Stomach (tissue), 9 donors: ENCODE results near the gene ALDH1L2. TPM values are rescaled to one million over a fixed set of nuclear protein-coding genes. Genes with fewer than 3 reads are reported as not detected.

Experiments used
- DNase-seq, 2 donors: peaks; one replicate each; pipeline versions ENCODE4 v3.0.0 to v3.0.0-alpha.2; 2013 to 2019
- H3K27ac ChIP-seq, 5 donors: fragments of 200-600 bp in 4 of 5; sonication (generic) in 4 of 5; one replicate each; pipeline ENCODE4 v1.5.1; 2013 to 2019; ENCODE audit warnings: mild to moderate bottlenecking in 1 of 5, moderate library complexity in 1 of 5
- H3K27me3 ChIP-seq, 3 donors: fragments of 200-600 bp; sonication (generic); one replicate each; pipeline ENCODE4 v1.5.1; 2017 to 2019; ENCODE audit warnings: mixed run types in 1 of 3
- H3K36me3 ChIP-seq, 4 donors: fragments of 200-600 bp; sonication (generic); 1 replicate in 3 of 4; 2 replicates in 1 of 4; pipeline ENCODE4 v1.5.1; 2016 to 2019
- H3K4me1 ChIP-seq, 4 donors: fragments of 200-600 bp; sonication (generic); one replicate each; pipeline ENCODE4 v1.5.1; 2016 to 2019
- H3K4me3 ChIP-seq, 4 donors: fragments of 200-600 bp; sonication (generic) in 3 of 4; one replicate each; pipeline ENCODE4 v1.5.1; 2016 to 2019; ENCODE audit warnings: mild to moderate bottlenecking in 1 of 4
- H3K9me3 ChIP-seq, 4 donors: fragments of 200-600 bp; sonication (generic); one replicate each; pipeline ENCODE4 v1.5.1; 2016 to 2019
- CTCF ChIP-seq, 7 experiments: fragments of 450-650 bp in 4 of 7; fragments of 200-600 bp in 3 of 7; sonication (generic) in 3 of 7; IDR thresholded peaks; one replicate each; pipeline ENCODE4 v1.5.1; 2016 to 2019; ENCODE audit warnings: antibody characterized with exemption in 7 of 7, control low read depth in 2 of 7, mild to moderate bottlenecking in 1 of 7
- EP300 ChIP-seq: sonication (generic); formaldehyde crosslinking; IDR thresholded peaks from one replicate; pipeline ENCODE4 v1.6.1; 2017; ENCODE audit warnings: antibody characterized with exemption
- POLR2A ChIP-seq, 4 donors: fragments of 450-650 bp; IDR thresholded peaks; one replicate each; pipeline ENCODE4 v1.6.1; 2016; ENCODE audit warnings: antibody characterized with exemption in 4 of 4, control low read depth in 2 of 4, mild to moderate bottlenecking in 1 of 4, moderate library complexity in 1 of 4
- POLR2AphosphoS5 ChIP-seq, 3 donors: sonication (generic); formaldehyde crosslinking; IDR thresholded peaks; one replicate each; pipeline ENCODE4 v1.6.1; 2016; ENCODE audit warnings: antibody characterized with exemption in 3 of 3
- WGBS, 5 donors: extraction: QIAGEN DNeasy Blood & Tissue Kit in 3 of 5; methylation state at CpG; one replicate each; pipeline versions ENCODE4 v1.1.5 to v1.1.7; 2013 to 2018; 5-methylcytosine and 5-hydroxymethylcytosine counted together
- intact Hi-C: fragments of 100-400 bp; cut with DNase I; formaldehyde crosslinking; loops from one replicate; pipeline ENCODE4 v1.15.1; 2023; ENCODE audit warnings: low total_unique reads
- polyA plus RNA-seq, 3 donors: library from polyadenylated mRNA; stranded (reverse); fragments of 200-250 nt; gene quantifications; one replicate each; pipeline ENCODE4 v1.2.3, GENCODE V29; 2013
- total RNA-seq, 5 donors: library from RNA; depleted of rRNA; stranded (reverse); fragments of >200 nt; gene quantifications; one replicate each; pipeline versions ENCODE4 v1.1.0 to v1.2.3, GENCODE V29; 2014 to 2016
- donor health status: healthy with polysubstance abuse.
- donor health status: Bipolar disorder and iron deficiency.
- donor health status: healthy.

ALDH1L2 gene
- total and polyA plus RNA-seq, 8 donors: 0.58 to 8.9 (median 1.7) TPM

- peak overlapping the region in 1 of 5 donors; percentile 16 for H3K27ac ChIP-seq
- no peaks in the 10 kb centered on the region for H3K36me3 ChIP-seq
- no peaks in the 10 kb centered on the region for H3K4me1 ChIP-seq
- H3K9me3 ChIP-seq: no peaks in the 10 kb centered on the region
- H3K4me3 ChIP-seq: no peak overlapping the region
- 81 to 92% (median 86%) methylated on average over 7 of the region's 7 CpGs for WGBS, 5 donors
- DNase-seq: peak in 1 of 2 donors; percentile 57
- no peak for TF ChIP-seq POLR2AphosphoS5 (IDR thresholded peaks at IDR 0.05)
- TF ChIP-seq EP300: no peak
- TF ChIP-seq CTCF (IDR thresholded peaks at IDR 0.05): no peak
- TF ChIP-seq POLR2A (IDR thresholded peaks at IDR 0.05): no peak
- H3K27me3 ChIP-seq: no peaks in the 10 kb centered on the region
- intact Hi-C loops: no loop called here
Measured at GRCh38 chr12:104974626-104975290, 109.5 kb downstream of the ALDH1L2 start.

- WGBS, 5 donors: 88 to 95% (median 93%) methylated on average over 5 of the region's 5 CpGs
- no peak overlapping the region for H3K4me3 ChIP-seq
Measured at GRCh38 chr12:104973250-104973649, 111.0 kb downstream of the ALDH1L2 start.

GRCh38 chr12:104971306-104971705, 113.0 kb downstream of the ALDH1L2 start:
- H3K27me3 ChIP-seq: no peaks in the 10 kb centered on the region
- no peaks in the 10 kb centered on the region for H3K9me3 ChIP-seq
- no peaks in the 10 kb centered on the region for H3K36me3 ChIP-seq
- no peak for DNase-seq
- 77 to 92% (median 82%) methylated on average over 5 of the region's 5 CpGs for WGBS, 5 donors
- TF ChIP-seq CTCF (IDR thresholded peaks at IDR 0.05) (no peak), POLR2A (IDR thresholded peaks at IDR 0.05) (no peak), POLR2AphosphoS5 (IDR thresholded peaks at IDR 0.05) (no peak), EP300 (no peak)
- no peaks in the 10 kb centered on the region for H3K4me1 ChIP-seq
- H3K27ac ChIP-seq: no peak overlapping the region
- intact Hi-C loops: no loop called here
- H3K4me3 ChIP-seq: no peak overlapping the region

More at GRCh38 chr12:104973250-104973649, 111.0 kb downstream of the ALDH1L2 start:
- intact Hi-C loops: no loop called here
- H3K27ac ChIP-seq: no peak overlapping the region
- TF ChIP-seq EP300 (no peak), POLR2AphosphoS5 (IDR thresholded peaks at IDR 0.05) (no peak), POLR2A (IDR thresholded peaks at IDR 0.05) (no peak), CTCF (IDR thresholded peaks at IDR 0.05) (no peak)
- H3K4me1 ChIP-seq: no peaks in the 10 kb centered on the region
- H3K9me3 ChIP-seq: no peaks in the 10 kb centered on the region
- H3K36me3 ChIP-seq: no peaks in the 10 kb centered on the region
- H3K27me3 ChIP-seq: no peaks in the 10 kb centered on the region
- no peak for DNase-seq

Other genes starting within 250 kb of the ALDH1L2 start
- gene SLC41A2, start 126.2 kb downstream of the ALDH1L2 start, total RNA-seq: 100 to 1,000 TPM in 4 of 5 donors, 10 to 100 TPM in 1; 26.8 to 208 (median 181) TPM
- 10 to 100 TPM in 2 of 3 donors, 1 to 10 TPM in 1; 5.4 to 23.2 (median 14.8) TPM for gene SLC41A2, start 126.2 kb downstream of the ALDH1L2 start, polyA plus RNA-seq
- gene NOPCHAP1, start 98.1 kb downstream of the ALDH1L2 start, total RNA-seq: 10 to 100 TPM in 1 of 5 donors, 1 to 10 TPM in 4; 2.6 to 29.8 (median 4.6) TPM
- gene NOPCHAP1, start 98.1 kb downstream of the ALDH1L2 start, polyA plus RNA-seq: 10 to 100 TPM; 14.2 to 18.1 (median 15.9) TPM
- 100 to 1,000 TPM in 2 of 5 donors, 10 to 100 TPM in 3; 25.7 to 128 (median 83.1) TPM for gene WASHC4, start 23.3 kb upstream of the ALDH1L2 start, total RNA-seq
- gene WASHC4, start 23.3 kb upstream of the ALDH1L2 start, polyA plus RNA-seq: 1 to 10 TPM; 6.1 to 9.1 (median 7.5) TPM
- 100 to 1,000 TPM in 1 of 5 donors, 10 to 100 TPM in 4; 43.4 to 407 (median 69.0) TPM for gene APPL2, start 151.7 kb upstream of the ALDH1L2 start, total RNA-seq
- 10 to 100 TPM; 15.9 to 39.0 (median 16.9) TPM for gene APPL2, start 151.7 kb upstream of the ALDH1L2 start, polyA plus RNA-seq
- 10 to 100 TPM in 3 of 5 donors, 1 to 10 TPM in 1, not detected in 1; 4.9 to 43.7 (median 35.3) TPM for gene C12orf75, start 246.2 kb upstream of the ALDH1L2 start, total RNA-seq
- gene C12orf75, start 246.2 kb upstream of the ALDH1L2 start, polyA plus RNA-seq: 100 to 1,000 TPM in 2 of 3 donors, 10 to 100 TPM in 1; 43.4 to 145 (median 143) TPM